GDM1 (cell line): Measurements from ENCODE around the gene PAN2.
A peak's percentile ranks its signal among the peaks of the same experiment; 100 is the strongest.
"Not testable (repeated sequence)": the region's sequence is repeated elsewhere in the genome, so short reads cannot be mapped to it uniquely, and the experiment has no call there.

Experiments
- DNase-seq: peaks from one replicate; lab custom pipeline; 2025; lab: John Stamatoyannopoulos, UW

Gene PAN2

DNA sequence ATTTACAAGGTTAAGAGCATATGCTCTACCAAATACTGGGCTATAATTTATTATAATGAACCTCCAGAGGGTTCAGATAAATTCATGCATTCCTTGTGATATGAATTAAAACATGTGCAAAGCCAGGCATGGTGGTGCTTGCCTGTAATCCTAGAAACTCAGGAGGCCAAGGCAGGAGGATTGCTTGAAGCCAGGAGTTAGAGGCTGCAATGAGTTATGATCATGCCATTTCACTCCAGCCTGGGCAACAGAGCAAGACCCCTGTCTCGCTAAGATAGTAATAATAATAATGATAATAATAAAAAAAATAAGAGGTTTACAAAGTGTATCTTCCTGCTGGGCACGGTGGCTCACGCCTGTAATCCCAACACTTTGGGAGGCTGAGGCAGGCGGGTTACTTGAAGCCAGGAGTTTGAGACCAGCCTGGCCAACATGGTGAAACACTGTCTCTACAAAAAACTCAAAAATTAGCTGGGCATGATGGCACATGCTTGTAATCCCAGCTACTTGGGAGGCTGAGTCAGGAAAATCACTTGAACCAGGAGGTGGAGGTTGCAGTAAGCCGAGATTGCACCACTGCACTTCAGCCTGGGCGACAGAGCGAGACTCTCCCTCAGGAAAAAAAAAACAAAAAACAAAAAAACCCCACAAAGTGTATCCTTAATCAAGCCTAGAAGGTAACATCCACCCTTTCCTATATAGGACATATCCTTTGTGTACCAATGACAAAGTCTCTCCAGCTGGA is 26.4 kb downstream of the PAN2 start:
- no peak for DNase-seq

GRCh38 chr12:56304872-56305590 is 28.8 kb downstream of the PAN2 start:
- no peak for DNase-seq

DNA sequence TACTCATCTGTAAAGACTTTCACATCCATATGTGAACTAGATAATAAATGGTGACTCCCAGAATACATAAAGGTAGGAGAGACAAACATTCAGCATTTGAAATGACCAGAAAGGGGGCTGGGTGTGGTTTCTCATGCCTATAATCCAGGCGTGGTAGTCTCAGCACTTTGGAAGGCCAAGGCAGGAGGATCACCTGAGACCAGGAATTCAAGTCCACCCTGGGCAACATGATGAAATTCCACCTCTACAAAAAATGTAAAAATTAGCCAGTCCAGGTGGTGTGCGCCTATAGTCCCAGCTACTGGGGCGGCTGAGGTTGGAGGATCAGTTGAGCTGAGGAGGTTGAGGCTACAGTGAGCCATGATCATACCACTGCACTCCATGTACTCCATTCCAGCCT is 29.5 kb downstream of the PAN2 start:
- DNase-seq = no peak

DNA sequence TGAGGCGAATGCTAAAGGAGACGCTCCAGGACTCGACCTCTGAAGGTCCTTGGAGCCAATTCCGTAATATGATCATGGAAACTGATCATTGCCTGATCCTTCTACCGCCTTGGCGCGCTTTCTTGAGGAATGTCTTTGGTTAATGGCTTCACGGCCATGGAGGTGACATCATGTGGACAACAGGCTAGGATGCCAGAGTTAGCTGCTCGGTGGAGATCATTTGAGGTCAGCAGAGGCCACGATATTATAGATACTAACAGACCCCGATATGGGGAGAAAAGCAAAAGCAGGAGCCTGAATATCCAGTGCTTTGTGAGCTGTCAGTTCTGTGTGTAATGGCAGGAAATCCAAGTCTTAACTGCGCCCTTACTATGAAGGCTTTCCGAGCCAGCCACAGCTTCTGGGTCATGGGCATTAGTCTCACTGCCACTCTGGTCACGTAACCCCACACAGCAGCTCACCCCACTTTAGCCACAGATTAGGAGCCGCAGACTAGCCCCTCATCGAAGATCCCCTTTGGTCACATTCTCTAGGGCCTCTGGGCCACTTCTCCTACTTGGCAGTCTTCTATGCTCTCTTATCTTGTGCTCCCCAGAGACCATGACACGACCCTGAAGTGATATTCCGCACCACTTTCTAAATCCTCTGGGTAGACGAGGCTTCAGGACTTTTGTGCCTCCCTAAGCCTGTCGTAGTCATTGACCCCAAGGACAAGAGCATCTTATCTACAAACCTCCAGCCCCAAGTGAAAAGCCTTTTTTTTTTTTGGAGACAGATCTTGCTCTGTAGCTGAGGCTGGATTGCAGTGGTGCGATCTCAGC is 32.9 kb downstream of the PAN2 start:
- no peak for DNase-seq

DNA sequence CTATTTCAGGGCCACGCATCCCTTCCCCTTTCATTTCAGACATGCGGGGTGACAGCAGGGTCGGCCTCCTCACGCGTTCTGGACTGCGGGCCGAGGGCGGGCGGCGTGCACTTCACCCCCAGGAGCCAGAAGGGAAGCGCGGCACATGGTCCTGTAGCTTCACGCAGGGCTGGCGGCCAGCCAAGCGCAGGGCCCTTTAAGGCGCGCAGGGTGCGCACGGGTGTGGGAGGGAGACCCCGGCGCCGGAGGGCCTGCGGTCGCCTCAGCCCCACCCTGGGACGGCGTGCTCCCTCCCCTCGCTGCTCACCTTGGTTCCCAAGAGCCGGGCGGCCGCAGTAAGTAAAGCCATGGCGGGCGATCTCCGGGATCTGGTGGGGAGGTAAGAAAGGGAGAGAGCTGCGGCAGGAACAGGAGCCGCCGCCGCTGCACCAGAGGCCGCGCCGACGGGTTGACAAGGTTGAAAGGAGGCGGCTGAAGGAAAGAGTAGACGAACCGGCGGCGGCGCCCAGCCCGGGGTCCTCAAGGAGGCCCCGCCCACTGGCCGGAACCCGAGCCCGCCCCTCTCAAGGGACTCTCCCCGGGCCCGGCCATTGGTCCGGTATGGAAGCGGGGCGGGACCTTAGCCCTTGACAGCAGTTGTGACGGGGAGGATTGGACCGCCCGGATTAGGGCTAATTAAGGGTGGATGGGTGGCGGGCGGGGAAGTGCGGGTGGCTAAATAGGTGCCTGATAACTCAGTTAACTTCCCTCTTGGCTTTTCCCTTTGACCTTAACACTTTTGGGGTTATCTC is 33.8 kb downstream of the PAN2 start, which contains the start of gene CS:
CS (minus strand) TSS at position 478 of the 791 bp plus-strand sequence; CDS start at position 349, 129 bp downstream.
- DNase-seq = peak; percentile 95

DNA sequence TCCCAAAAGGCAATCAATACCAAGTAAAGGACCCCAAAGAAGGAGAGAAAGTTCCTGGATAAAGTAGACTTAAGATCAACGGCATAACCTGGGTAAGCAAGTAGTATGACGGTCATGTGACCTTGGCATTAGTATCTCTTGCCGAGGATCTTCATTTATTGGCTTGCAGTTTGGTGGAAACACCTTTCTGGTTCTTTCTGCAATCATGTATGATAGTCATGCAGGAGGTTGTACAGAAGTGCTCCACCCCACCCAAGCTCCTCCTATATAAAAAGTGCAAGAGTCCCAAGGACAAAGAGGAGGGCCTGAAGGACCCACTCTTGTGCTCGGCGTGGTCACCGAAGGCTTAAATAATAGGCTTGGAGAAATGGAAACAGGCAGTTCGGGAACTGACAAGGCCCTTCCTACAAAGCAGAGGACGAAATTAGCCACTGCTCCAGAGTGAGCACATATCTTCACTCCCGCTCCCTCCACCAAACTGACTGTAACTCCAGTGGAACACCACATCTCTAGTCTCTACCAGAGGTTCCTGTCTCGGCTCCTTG is 34.4 kb downstream of the PAN2 start:
- no peak for DNase-seq

DNA sequence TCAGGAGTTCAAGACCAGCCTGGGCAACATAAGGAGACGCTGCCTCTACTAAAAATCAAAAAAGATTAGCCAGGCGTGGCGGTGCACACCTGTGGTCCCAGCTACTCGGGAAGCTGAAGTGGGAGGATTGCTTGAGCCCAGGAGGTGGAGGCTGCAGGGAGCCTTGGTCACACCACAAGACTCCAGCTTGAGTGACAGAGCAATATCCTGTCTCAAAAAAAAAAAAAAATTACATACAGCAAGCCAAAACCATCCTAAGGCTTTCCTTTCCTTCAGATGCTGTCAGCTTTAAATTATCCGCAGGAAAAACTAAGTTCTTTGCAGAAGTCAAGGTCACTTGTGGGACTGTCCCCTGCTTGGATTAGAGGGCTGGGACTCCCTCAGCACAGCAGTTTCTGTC is 35.0 kb downstream of the PAN2 start:
- no peak for DNase-seq

DNA sequence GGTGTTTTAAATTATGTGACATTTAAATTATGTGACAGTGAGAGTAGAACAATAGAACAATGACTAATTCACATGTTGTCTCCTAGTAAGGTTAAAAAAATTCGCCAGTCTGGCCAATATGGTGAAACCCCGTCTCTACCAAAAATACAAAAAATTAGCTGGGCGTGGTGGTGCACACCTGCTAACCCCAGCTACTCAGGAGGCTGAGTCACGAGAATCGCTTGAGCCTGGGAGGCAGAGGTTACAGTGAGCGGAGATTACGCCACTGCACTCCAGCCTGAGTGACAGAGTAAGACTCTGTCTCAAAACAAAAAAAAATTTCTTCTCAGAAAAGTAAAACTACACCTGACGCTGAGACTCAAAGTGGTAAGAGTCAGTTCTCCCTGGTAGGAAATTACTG is 36.4 kb downstream of the PAN2 start:
- DNase-seq = no peak

GRCh38 chr12:56296295-56296694 is 37.5 kb downstream of the PAN2 start:
- DNase-seq = no peak

GRCh38 chr12:56293795-56294194 is 40.0 kb downstream of the PAN2 start:
- DNase-seq = no peak

GRCh38 chr12:56288705-56289387 is 45.0 kb downstream of the PAN2 start:
- no peak for DNase-seq

GRCh38 chr12:56286044-56286830 is 47.6 kb downstream of the PAN2 start:
- no peak for DNase-seq

DNA sequence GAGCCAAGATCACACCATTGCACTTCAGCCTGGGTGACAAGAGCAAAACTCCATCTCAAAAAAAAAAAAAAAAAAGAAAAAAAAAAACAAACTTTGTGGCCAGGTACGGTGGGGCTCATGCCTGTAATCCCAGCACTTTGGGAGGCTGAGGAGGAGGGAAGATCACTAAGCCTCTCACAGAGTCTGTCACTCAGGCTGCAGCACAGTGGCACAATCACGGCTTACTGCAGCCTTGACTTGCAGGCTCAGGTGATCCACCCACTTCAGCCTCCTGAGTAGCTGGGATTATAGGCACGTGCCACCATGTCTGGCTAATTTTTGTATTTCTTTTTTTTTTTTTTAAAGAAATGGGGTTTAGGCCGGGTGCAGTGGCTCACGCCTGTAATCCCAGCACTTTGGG is 49.5 kb downstream of the PAN2 start:
- DNase-seq = not testable (repeated sequence)

DNA sequence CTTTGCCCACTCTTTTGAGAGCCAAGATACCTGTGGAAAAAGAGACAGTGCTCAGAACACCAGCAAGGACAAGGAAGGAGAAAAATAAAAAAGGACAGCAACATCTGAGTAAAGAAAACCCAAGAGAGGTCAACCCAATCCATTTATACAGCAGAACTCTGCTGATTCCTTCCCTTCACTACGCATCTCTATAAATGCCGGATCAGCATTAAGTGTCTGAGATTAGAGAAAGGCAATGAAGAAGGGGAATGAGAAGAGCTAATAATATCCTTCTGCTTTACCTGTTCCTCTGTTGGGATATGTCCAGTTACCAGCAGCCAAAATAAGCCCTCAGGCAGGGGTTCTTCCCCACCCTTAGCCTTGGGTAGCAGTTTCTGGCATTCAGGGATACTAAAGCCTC is 51.2 kb downstream of the PAN2 start:
- DNase-seq = no peak

GRCh38 chr12:56282030-56282429 is 51.8 kb downstream of the PAN2 start:
- no peak for DNase-seq

GRCh38 chr12:56280849-56281248 is 53.0 kb downstream of the PAN2 start:
- no peak for DNase-seq

DNA sequence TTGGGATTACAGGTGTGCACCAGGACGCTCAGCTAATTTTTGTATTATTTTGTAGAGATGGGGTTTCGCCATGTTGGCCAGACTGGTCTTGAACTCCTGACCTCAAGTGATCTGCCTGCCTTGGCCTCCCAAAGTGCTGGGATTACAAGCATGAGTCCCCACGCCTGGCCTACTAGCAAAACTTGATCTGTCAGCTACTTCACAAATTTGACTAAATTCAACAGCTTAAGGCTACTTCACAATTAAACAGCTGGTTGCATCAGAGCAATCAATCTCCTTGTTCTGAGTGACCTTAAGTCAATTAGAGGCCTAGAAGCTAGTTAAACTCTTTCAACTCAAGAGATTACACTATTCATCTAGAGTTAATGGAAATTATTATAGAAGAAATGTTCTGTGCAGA is 54.9 kb downstream of the PAN2 start:
- DNase-seq = no peak

- DNase-seq = no peak
Measured at GRCh38 chr12:56274299-56274698, 59.5 kb downstream of the PAN2 start.

DNA sequence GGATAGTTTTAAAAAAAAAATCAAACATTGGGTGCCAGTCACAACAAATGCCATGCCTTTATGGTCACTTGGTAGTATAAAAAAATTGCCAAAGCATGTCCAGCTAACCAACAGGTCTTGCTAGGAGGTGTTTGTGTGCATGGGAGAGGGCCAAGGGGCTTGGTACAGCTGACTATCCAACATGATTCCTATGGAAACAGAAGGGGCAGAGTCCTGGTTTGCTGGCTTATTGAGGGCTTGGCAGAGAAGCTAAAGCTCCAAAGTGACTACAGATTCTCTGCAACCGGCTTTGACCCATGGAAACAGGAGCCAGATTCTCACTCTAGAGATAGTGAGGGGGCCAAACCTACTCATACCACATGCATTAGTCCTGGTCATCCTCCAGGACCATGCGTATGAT is 61.3 kb downstream of the PAN2 start:
- DNase-seq = not testable (repeated sequence)

- DNase-seq = no peak
Measured at GRCh38 chr12:56271031-56271430, 62.8 kb downstream of the PAN2 start.
